ENCODE results near the gene PIP5K1B.

Gene PIP5K1B

DNA sequence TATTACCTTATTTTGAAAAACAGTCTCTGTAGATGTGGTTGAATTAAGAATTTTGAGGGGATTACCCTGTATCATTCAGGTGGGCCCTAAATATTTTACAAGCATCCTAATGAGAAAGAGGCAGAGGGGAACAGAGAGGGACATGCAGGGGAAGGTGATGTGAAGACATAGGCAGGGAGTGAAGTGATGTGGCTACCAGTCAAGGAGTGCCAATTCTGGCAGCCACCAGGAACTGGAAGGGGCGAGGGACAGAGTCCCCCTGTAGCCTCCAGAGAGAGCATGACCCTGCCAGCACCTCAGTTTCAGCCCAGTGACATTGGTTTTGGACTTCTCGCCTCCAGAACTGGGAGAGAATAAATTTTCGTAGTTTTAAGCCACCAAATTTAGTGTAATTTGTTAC is 44.1 kb downstream of the PIP5K1B start:
- Histone ChIP-seq H3K9me2 (replicated peaks; ENCODE audit: low read depth, low read length) (no peaks in the 10 kb centered on the region), H3K4me1 (ENCODE audit: insufficient read depth, low read length, poor library complexity, severe bottlenecking) (peaks cover 45% of the 10 kb centered on the region)
- TF ChIP-seq EZH2phosphoT487 (IDR thresholded peaks at IDR 0.05; ENCODE audit: borderline replicate concordance) (no peak), CTCF (conservative IDR thresholded peaks at IDR 0.05; ENCODE audit: low read length) (no peak)

GRCh38 chr9:68749579-68750159 is 44.6 kb downstream of the PIP5K1B start:
- Histone ChIP-seq H3K4me1 (ENCODE audit: insufficient read depth, low read length, poor library complexity, severe bottlenecking) (peaks cover 40% of the 10 kb centered on the region), H3K4me3 (ENCODE audit: low read length, poor library complexity, severe bottlenecking) (no peak overlapping the region), H3K4me2 (ENCODE audit: low read depth, low read length, poor library complexity, severe bottlenecking) (no peak overlapping the region), H3K9me2 (replicated peaks; ENCODE audit: low read depth, low read length) (no peaks in the 10 kb centered on the region), H4K20me1 (ENCODE audit: insufficient read depth, low read length, poor library complexity, severe bottlenecking) (no peaks in the 10 kb centered on the region), H3F3A (ENCODE audit: low read depth) (no peaks in the 10 kb centered on the region), H3K36me3 (ENCODE audit: insufficient read depth, low read length) (no peaks in the 10 kb centered on the region), H3K27me3 (ENCODE audit: insufficient read depth, low read length, poor library complexity, severe bottlenecking) (no peaks in the 10 kb centered on the region), H2AFZ (ENCODE audit: low read length) (no peak overlapping the region), H3K9me3 (ENCODE audit: insufficient read depth, low read depth, low read length) (no peaks in the 10 kb centered on the region), H3K9ac (ENCODE audit: low read depth, low read length, poor library complexity, severe bottlenecking) (no peak overlapping the region), H3K79me2 (ENCODE audit: insufficient read depth, low read length) (no peaks in the 10 kb centered on the region)
- no peak for TF ChIP-seq CTCF (conservative IDR thresholded peaks at IDR 0.05; ENCODE audit: low read length)
- no peak for TF ChIP-seq EZH2phosphoT487 (IDR thresholded peaks at IDR 0.05; ENCODE audit: borderline replicate concordance)

More for the DNA sequence above, 44.1 kb downstream of the PIP5K1B start:
- Histone ChIP-seq H3K9me3 (ENCODE audit: insufficient read depth, low read depth, low read length) (no peaks in the 10 kb centered on the region), H2AFZ (ENCODE audit: low read length) (no peak overlapping the region), H3K4me2 (ENCODE audit: low read depth, low read length, poor library complexity, severe bottlenecking) (no peak overlapping the region), H3F3A (ENCODE audit: low read depth) (no peaks in the 10 kb centered on the region), H3K27me3 (ENCODE audit: insufficient read depth, low read length, poor library complexity, severe bottlenecking) (no peaks in the 10 kb centered on the region), H3K9ac (ENCODE audit: low read depth, low read length, poor library complexity, severe bottlenecking) (no peak overlapping the region), H3K79me2 (ENCODE audit: insufficient read depth, low read length) (no peaks in the 10 kb centered on the region), H3K4me3 (ENCODE audit: low read length, poor library complexity, severe bottlenecking) (no peak overlapping the region), H3K36me3 (ENCODE audit: insufficient read depth, low read length) (no peaks in the 10 kb centered on the region), H4K20me1 (ENCODE audit: insufficient read depth, low read length, poor library complexity, severe bottlenecking) (no peaks in the 10 kb centered on the region)

DNA sequence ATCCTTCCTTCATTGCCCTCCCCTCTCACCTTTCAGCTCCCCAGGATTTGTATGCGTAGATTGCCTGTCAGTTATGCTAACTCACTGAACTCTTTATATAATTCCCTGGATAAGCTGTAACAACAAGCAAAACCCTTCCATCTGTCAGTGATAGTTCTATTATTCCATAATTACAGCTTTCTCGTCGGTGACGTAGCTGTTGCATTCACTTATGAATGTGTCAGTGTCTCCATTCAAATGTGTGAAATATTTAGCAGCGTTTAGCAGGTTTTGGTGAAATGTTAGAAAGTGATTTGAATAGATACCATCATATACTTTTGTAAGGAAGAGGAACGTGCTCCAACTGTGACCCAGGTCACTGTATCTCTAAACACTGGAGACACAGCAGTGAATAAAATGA is 45.2 kb downstream of the PIP5K1B start:
- no peaks in the 10 kb centered on the region for H4K20me1 ChIP-seq (ENCODE audit: insufficient read depth, low read length, poor library complexity, severe bottlenecking)
- no peak overlapping the region for H3K9ac ChIP-seq (ENCODE audit: low read depth, low read length, poor library complexity, severe bottlenecking)
- no peaks in the 10 kb centered on the region for H3K9me3 ChIP-seq (ENCODE audit: insufficient read depth, low read depth, low read length)
- H3K9me2 ChIP-seq (replicated peaks; ENCODE audit: low read depth, low read length) = no peaks in the 10 kb centered on the region
- H3K4me3 ChIP-seq (ENCODE audit: low read length, poor library complexity, severe bottlenecking) = no peak overlapping the region
- no peaks in the 10 kb centered on the region for H3K36me3 ChIP-seq (ENCODE audit: insufficient read depth, low read length)
- H3K27me3 ChIP-seq (ENCODE audit: insufficient read depth, low read length, poor library complexity, severe bottlenecking) = no peaks in the 10 kb centered on the region
- H2AFZ ChIP-seq (ENCODE audit: low read length) = no peak overlapping the region
- H3K4me2 ChIP-seq (ENCODE audit: low read depth, low read length, poor library complexity, severe bottlenecking) = no peak overlapping the region
- no peaks in the 10 kb centered on the region for H3F3A ChIP-seq (ENCODE audit: low read depth)
- H3K79me2 ChIP-seq (ENCODE audit: insufficient read depth, low read length) = no peaks in the 10 kb centered on the region
- TF ChIP-seq EZH2phosphoT487 (IDR thresholded peaks at IDR 0.05; ENCODE audit: borderline replicate concordance) (no peak), CTCF (conservative IDR thresholded peaks at IDR 0.05; ENCODE audit: low read length) (no peak)
- H3K4me1 ChIP-seq (ENCODE audit: insufficient read depth, low read length, poor library complexity, severe bottlenecking) = peaks cover 37% of the 10 kb centered on the region

All from Loucy (cell line).